ENCODE results near the gene ADGRF1.
"Not testable (repeated sequence)": the region's sequence is repeated elsewhere in the genome, so short reads cannot be mapped to it uniquely, and the experiment has no call there.

Gene ADGRF1

DNA sequence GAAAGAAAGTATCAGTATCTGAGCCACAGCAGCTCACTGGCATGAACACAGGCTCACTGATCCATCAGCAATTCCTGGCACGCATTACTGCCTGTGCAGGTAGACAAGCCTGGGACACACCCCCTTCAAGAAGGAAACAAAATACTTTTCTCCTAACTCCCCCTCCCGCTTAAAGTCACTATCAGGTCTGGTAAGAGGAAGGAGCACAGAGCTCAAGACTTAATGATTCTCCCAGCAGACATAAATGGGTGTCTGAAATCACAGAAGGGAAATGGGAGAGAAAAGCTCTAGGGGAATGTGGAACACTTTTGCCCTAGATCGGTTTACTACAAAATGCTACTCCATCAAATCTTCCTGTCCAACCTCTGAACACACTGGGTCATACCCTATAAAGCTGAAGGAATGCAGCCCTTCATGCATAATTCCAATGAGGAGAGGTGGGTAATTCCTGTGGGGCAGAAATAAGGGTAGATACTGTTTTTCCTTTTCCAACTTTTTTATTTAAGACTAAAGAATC lies at the start of gene ADGRF1:
Gene ADGRF1, minus strand, starts transcription at position 58 of the 517 bp plus-strand sequence. CDS start 13,271 bp downstream, outside the sequence.
- no peak for FAIRE-seq

DNA sequence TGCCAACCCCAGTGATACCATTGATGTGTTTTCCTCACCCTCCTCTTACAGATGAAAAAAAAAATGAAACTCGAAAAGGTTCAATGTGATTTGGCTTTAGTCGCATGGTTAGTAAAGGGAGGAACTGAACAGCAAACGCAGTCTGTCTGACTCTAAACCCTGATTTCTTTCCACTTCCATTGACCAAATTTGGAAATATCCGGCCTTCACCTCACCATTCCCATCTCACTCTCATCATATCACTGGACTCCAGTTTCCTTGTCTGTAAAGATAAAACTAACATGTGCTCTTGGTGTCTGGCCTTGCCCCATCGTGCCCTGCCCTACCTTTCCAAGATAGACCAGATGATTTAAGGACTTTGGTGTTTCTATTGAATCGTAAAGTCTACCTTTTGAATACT lies 48.7 kb upstream of the ADGRF1 start:
- no peak for FAIRE-seq

DNA sequence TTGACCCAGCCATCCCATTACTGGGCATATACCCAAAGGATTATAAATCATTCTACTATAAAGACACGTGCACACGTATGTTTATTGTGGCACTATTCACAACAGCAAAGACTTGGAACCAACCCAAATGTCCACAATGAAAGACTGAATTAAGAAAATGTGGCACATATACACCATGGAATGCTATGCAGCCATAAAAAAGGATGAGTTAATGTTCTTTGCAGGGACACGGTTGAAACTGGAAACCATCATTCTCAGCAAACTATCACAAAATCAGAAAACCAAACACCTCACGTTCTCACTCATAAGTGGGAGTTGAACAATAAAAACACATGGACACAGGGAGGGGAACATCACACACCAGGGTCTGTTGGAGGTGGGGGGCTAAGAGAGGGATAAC lies 47.3 kb upstream of the ADGRF1 start:
- FAIRE-seq, result not testable (repeated sequence)

DNA sequence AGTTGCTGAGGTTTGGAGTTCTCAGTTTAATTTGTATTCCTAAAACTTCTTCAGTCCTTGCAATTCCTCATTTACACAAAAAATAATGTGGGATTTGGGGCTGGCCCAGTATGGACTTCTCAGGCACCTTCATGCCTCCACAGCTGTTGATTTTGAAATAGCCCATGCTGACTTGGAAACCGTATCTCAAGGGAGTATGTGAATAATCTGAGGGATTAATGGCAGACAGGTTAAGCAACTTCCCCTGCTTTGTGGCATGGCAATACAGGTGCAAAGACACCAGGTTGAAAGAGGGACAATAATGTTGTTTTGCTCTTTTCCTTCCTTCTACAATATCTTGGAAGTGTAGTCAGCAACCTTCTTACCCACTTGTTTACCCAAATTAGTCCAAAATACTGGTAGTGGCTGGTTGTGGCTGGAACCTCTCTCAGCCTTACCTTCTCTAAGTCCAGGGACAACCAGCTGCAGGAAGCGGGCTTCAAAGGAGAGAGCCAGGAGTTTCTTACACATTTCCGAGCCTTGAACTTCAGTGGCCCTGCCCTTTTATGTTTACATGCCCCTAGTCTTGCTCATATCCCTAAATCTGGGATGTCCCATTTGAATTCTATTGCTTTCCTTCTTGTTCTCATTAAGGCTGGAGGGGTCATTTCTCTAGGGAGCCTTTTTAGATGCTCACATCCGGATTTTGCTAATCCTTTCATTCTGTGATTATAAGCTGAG lies 44.1 kb upstream of the ADGRF1 start:
- FAIRE-seq, result no peak

DNA sequence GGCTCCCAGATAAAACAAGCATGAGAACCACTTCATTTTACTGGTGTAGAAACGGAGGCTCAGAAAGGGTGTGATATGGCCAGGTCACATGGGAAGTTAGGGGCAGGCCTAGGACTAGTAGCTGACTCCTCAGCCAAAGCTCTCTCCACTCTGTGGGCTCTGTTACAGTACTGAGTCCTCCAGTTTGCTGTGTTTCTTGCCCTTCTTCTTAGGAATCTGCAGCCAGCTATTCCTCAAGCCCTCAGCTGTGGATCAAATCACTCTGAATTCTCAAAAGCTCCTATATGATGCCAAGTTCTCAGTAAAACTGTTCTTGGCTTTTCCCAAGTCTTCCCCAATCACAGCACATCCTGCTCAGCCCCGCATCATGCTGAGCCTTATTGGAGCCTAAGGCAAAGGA lies 42.5 kb upstream of the ADGRF1 start:
- FAIRE-seq, result no peak

DNA sequence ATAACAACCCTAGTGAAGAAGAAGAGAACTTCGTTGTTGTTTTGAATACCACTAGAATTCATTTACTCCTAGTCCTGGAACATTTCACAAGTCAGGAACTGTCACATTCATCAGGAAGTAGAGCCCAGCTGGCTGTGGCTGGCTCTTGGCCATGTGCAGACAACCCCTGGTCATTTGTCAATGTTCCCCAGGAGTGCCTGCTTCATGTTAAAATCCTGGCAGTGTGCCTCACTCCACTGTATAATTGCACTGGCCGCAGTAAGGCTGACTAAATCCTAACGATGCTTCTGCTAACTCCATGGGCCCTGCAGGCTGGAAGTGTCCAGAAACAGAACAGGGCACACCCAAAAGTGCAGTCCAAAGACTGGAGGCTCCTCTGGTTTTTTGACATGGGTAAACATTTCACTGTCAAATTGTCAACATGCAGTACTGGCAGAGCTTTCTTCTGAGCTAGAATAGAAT lies 41.5 kb upstream of the ADGRF1 start:
- FAIRE-seq, result no peak

DNA sequence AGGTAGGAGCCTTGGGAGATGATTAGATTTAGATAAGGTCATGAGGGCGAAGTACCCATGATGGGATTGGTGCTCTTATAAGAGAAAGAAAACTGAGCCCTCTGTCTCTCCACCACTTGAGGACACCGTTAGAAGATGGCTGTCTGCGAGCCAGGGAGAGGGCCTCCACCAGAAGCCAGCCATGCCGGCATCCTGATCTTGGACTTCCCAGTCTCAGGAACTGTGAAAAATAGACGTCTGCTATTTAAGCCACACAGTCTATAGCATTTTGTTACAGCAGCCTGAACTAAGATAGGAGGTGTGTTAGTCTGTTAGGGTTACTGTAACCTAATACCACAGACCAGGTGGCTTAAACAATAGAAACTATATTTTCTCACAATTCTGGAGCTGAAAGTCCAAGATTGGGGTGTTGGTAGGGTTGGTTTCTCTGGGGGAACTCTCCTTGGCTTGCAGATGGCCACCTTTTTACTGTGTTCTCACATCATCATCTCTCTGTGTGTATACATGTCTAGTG lies 38.0 kb upstream of the ADGRF1 start:
- no peak for FAIRE-seq

DNA sequence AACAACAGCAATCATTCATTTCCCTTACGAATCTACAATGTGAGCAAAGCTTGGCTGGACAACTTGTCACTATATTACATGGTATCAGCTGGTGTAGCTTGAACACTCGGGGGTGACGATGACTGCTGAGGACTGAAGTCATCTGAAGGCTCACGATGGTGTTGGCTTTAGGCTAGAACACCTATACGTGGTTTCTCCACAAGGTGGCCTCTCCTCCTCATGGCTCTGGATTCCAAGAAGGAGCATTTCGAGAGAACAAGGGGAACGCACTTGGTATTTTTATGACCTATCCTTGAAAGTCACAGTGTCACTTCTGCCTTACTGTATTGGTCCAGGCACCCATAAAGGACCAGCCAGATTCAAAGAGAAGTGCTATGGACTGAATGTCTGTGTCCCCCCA lies 37.5 kb upstream of the ADGRF1 start:
- no peak for FAIRE-seq

DNA sequence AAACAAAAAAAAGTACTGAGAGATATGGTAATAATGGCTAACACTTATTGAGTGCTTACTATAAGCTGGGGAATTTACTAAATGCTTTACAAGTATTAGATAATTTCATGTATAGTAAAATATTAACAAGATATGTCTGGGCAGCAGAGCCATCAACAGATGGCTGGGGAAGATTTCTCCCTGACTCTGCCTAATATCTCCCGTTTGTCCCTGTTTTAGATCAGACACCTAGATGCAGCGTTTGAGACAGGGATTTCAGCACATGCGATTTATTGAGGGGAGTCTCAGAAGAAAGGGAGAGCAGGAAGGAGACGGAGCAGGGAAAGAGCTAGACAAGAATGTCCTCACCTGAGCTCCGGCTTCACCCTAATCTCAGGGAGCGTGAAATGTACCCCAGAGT lies 36.9 kb upstream of the ADGRF1 start:
- no peak for FAIRE-seq

DNA sequence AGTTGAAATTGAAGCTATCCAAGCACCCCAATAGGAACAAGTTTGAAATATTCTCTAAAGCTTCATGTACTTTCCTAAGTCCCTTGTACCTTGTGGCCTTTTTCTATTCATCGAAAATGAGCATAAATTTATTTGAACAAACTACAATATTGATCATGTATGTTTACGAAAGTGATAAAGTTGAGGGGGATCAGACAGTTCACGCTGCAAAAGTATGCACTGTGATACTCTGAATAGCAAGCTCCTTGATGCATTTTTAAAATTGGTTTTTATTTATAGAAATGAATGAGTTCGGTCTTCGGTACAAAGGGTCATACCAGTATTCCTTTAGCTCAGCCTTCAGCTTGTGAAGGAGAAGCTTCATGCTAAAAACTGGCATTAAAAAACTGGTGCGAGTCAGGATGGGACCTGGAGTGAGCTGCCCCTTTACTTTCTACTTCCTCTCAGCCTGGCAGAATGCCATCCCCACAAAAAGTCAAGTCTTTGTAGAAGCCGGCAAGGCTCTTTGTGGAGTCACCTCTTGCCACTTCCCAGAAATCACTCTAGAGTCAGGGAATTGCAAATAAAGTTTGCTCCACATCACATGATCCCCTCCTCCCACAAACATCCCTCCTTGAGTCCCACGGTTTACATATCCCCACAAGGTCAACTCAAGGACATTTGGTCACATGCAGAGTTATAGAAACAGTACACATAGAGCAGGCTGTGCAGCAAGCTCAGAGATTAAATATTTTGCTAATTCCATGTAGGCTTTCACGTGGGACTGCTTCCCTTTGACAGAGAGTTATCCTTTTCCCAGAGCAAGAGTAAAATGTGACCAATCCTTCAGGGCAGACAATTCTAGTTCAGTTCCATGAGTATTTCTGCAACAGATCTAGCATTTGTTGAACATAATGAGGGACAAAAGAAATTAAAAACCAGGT lies 34.6 kb upstream of the ADGRF1 start:
- no peak for FAIRE-seq

DNA sequence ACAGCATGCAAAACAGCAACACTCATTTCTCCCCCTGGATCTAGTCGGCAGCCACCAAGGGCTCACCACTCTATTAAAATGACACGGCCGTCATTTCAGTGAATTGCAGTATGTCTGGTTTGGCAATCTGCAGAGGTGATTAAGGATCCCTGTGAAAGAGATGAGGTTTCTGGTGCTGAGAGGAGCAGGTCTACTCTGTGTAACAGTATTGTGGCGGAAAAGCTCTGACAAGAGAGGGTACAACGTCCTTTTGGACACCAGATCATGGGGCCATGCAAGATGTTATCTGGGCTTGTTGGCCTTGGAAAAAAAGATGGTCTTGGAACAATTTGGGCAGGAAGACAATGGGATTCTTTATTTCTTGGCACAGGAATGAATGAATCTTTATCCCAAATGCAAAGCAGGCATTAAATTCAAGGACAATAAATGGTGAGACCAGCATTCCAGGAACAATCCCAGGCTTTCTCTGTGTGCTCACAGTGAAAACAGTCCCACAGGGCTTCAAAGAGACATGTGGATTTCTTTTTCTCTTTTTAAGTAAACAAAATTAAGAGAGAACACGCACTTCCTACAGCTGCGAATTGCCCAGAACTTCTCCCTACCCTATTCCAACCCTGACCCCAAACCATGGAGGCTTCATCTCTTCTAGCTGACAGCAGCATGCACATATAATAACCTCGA lies 33.7 kb upstream of the ADGRF1 start:
- no peak for FAIRE-seq

DNA sequence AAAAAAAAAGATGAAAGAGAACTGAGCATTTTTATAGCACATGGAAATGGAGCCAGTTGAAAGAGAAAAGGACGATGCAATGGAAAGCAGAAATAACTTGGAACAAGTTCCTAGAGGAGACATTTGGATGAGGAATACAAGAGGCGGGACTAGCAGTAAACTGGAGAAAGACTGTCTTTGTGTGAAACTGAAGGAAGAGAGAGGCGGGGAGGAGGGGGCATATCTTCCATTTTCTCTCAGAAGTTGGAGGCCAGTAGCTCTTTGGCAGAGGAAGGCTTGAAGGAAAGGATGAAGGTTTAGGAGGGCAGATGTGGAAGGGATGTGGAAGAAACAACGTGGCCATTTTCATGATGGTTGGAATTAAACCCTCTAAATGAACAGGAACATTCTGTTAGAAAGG lies 33.0 kb upstream of the ADGRF1 start:
- no peak for FAIRE-seq

DNA sequence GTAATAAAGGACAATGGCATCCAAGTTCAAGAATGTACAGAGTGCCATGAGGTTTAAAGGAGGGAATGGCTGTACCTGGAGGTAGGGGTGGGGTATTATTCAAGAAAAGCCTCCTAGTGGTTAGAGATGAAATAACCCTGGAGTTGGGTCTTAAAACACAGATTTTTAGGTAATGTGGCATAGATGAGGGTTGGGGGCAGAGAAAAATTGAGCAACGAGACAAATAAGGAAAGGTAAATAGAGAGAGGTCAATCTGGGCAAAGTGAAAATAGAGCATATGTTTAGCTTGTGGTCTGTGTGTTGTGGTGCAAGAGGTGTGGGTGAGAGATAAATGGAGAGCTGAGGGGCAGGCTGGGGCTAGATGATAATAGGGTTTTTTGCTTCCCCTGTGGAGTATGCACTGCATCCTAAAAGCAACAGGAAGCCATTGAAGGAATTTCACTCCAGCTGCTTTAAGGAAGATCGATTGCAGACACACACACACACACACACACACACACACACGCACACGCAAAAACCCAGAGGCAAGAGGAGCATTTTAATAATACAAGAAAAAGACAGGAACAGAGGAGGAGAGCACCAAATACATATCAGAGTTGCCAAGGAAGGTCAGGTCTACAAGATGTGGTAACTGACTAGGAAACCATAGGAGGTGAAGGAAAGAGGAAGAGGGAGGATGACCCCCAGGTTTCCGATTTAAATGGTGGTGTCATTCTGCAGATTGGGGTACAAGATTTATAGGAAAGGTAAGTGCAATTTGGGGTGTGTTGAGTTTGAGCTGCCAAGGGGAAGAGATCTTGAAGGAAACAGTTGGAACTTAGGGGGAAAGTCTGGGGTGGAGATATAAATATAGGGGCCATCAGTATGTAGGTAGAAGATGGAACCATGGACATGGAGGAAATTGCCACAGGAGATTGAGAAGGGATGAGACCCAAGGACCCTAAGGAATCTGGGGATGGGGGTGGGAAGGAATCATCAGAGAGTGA lies 31.3 kb upstream of the ADGRF1 start:
- no peak for FAIRE-seq

DNA sequence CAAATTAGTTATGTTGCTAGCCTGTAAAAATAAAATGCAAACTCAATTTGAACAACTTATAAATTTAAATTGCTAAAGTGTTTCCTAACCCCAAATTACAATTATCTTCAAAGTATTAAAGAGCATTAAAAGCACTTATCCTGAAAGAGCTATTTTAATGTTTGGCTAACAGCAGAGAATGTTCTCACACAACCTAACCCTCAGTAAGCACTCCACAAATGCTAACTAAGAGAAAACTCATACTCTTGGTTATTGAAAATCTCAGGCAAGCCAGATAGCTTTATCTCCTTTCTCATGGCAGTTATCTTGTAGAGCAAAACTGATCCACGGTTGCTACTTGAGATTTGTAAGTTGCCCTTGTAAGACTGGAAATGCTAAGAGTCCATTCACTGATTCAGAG lies 30.5 kb upstream of the ADGRF1 start:
- FAIRE-seq, result no peak

DNA sequence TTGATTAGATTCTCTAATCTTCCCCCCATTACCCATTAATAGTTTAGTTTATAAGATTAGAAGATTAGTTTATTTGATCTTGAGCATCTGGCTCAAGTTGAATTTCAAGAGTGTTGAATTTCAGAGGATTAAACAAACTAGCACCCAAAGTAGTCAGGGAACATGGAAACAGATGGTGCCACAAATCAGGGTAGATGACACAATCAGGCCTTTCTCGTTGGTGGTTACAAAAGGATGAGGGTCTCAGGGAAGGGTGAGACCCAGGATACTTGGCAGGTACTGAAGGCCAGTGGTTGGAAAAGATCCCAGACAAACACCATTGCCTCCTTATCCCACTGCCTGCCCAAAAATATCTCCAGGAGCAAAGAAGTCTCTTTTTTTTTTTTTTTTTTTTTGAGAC lies 29.5 kb upstream of the ADGRF1 start:
- no peak for FAIRE-seq

DNA sequence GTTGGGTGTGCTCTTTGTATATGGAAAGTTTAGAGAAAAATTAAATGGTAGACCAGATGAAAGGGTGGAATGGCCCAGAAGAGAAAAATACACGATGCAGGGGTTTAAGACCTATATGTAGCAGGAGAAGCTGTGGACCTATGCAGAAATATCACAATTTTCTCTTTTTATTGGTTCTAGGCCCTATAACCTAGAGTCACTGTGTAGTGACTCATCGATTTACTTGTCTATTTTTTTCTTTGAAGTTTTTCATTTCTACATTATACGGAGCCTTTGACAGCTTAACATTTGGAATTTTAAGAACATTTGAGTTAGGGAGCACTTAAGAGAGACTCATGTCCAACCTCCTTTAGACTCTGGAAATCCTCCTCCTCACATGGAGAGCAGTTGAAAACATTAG lies 28.3 kb upstream of the ADGRF1 start:
- no peak for FAIRE-seq

DNA sequence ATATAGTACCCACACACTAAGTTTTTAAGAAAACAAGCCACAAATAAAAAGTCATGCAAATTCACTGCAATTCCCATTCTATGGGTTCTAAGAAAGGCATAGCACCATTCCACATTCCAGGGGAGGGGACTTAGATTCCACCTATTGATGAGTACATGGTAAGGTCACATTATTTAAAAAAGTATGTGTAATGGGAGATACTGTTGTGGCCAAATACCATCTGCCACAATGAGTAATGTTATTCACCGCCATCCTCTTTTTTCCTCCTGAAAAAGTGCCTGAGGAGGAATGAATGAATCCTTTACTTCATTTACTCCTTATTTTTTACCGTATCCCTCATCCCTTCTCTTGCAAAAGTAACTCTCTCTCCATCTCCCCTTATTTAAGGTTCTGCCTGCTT lies 27.0 kb upstream of the ADGRF1 start:
- FAIRE-seq, result no peak

DNA sequence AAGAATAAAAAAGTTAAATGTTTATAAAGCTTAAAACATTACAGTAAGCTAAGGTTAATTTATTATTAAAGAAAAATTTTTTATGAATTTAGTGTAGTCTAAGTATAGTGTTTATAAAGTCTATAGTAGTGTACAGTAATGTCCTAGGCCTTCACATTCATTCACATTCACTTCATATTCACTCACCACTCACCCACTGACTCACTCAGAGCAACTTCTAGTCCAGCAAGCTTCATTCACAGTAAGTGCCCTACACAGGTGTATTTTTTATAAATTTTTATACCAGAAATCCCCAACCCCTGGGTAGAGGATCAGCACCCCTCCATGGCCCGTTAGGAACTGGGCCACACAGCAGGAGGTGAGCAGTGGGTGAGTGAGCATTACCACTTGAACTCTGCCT lies 24.3 kb upstream of the ADGRF1 start:
- FAIRE-seq, result no peak

DNA sequence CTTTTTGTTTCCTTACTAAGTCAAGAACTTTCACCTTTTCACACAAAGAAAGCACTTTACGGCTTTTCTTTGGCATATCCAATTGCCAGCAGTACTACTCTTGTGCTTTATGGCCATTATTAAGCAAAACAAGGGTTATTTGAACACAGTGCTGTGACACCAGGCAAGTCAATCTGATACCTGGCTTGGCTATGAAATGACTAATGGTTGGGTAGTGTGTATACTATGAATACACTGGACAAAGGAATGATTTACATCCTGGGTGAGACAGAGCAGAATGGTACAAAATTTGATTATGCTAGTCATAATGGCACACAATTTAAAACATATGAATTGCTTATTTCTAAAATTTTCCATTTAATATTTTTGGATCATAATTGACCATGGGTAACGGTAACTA lies 22.1 kb upstream of the ADGRF1 start:
- FAIRE-seq, result no peak

DNA sequence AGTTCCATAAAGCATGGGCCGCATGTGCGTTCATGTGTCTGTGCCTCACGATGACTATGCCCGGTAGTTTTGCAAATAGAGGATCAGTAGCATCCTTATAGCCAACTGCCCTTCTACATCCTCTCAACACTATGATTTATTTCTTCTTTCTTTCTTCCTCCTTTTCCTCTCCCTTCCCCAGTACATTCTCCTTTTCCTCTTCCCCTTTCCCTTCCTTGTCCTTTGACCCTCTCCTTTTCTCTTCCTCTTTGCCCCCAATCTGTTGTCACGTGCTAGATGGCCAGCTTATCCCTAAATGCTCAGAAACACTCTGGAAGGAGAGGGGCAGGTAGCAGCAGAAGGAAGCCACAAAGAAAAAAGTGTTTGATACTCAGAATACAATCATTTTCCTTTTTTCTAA lies 20.2 kb upstream of the ADGRF1 start:
- FAIRE-seq, result no peak

Data from A204.1 (cell line).